Kidney epithelial cell (primary cell): ENCODE results near the gene PIGK. TPM values are rescaled to one million over a fixed set of nuclear protein-coding genes. Genes with fewer than 3 reads are reported as not detected.

Experiments
- DNase-seq: peaks from one replicate; pipeline ENCODE4 v3.0.0-alpha.2; 2010; ENCODE audit warnings: low read depth
- H3K27me3 ChIP-seq: 2 replicates; pipeline ENCODE4 v1.6.0; 2011; ENCODE audit warnings: low read length; ENCODE audit not compliant: control insufficient read depth, insufficient read depth
- H3K36me3 ChIP-seq: 2 replicates; pipeline ENCODE4 v1.5.1; 2011; ENCODE audit warnings: low read length; ENCODE audit not compliant: control insufficient read depth, insufficient read depth
- H3K4me3 ChIP-seq: 2 replicates; pipeline ENCODE4 v1.5.1; 2011; ENCODE audit warnings: low read depth, mild to moderate bottlenecking, control low read depth, low read length
- CTCF ChIP-seq: IDR thresholded peaks from 2 replicates; pipeline ENCODE4 v1.5.1; 2011; ENCODE audit warnings: mild to moderate bottlenecking, moderate library complexity, low read length, control low read depth, inconsistent platforms; ENCODE audit not compliant: insufficient read depth, poor library complexity, severe bottlenecking
- total RNA-seq: library from RNA; depleted of rRNA; stranded (reverse); fragments of >200 nt; gene quantifications from 2 replicates; pipeline ENCODE4 v1.2.3, GENCODE V29; 2015

PIGK gene
- total RNA-seq, 1 donor from 2014 or later: 20.1 TPM

- no peaks in the 10 kb centered on the region for H3K27me3 ChIP-seq
- no peaks in the 10 kb centered on the region for H3K36me3 ChIP-seq
- TF ChIP-seq CTCF: no peak
- no peak for DNase-seq
- H3K4me3 ChIP-seq: no peak overlapping the region
Measured at GRCh38 chr1:77245830-77246229, 26.6 kb upstream of the PIGK start.

GRCh38 chr1:77239311-77239710, 20.1 kb upstream of the PIGK start:
- no peak for DNase-seq
- no peak overlapping the region for H3K4me3 ChIP-seq
- TF ChIP-seq CTCF: no peak
- no peaks in the 10 kb centered on the region for H3K27me3 ChIP-seq
- no peaks in the 10 kb centered on the region for H3K36me3 ChIP-seq

- Histone ChIP-seq H3K27me3 (no peaks in the 10 kb centered on the region), H3K4me3 (no peak overlapping the region), H3K36me3 (no peaks in the 10 kb centered on the region)
- no peak for DNase-seq
- no peak for TF ChIP-seq CTCF
Measured at GRCh38 chr1:77238462-77238861, 19.2 kb upstream of the PIGK start.

GRCh38 chr1:77234943-77235342, 15.7 kb upstream of the PIGK start:
- Histone ChIP-seq H3K4me3 (no peak overlapping the region), H3K36me3 (no peaks in the 10 kb centered on the region), H3K27me3 (no peaks in the 10 kb centered on the region)
- no peak for DNase-seq
- TF ChIP-seq CTCF: no peak

GRCh38 chr1:77234096-77234495, 14.9 kb upstream of the PIGK start:
- Histone ChIP-seq H3K36me3 (no peaks in the 10 kb centered on the region), H3K27me3 (no peaks in the 10 kb centered on the region), H3K4me3 (no peak overlapping the region)
- DNase-seq: no peak
- TF ChIP-seq CTCF: no peak

GRCh38 chr1:77232829-77233228, 13.6 kb upstream of the PIGK start:
- Histone ChIP-seq H3K4me3 (no peak overlapping the region), H3K36me3 (no peaks in the 10 kb centered on the region), H3K27me3 (no peaks in the 10 kb centered on the region)
- DNase-seq: no peak
- TF ChIP-seq CTCF: no peak
